Endodermal cell (in vitro differentiated cells): ENCODE measurements around the gene ADAM19. TPM values are rescaled to one million over a fixed set of nuclear protein-coding genes. Genes with fewer than 3 reads are reported as not detected.

Source experiments
- DNase-seq: peaks from one replicate; pipeline ENCODE4 v3.0.0-alpha.2; 2017
- H3K27ac ChIP-seq: 2 replicates; pipeline ENCODE4 v1.5.1; 2013; ENCODE audit warnings: mild to moderate bottlenecking, low read depth, low read length, moderate library complexity
- H3K27me3 ChIP-seq: 2 replicates; pipeline ENCODE4 v1.6.1; 2013; ENCODE audit warnings: mild to moderate bottlenecking, low read length, moderate library complexity; ENCODE audit not compliant: insufficient read depth, control insufficient read depth, poor library complexity, severe bottlenecking
- H3K36me3 ChIP-seq: 2 replicates; pipeline ENCODE4 v1.7.0; 2013; ENCODE audit warnings: mild to moderate bottlenecking, low read length, moderate library complexity; ENCODE audit not compliant: control insufficient read depth, insufficient read depth
- H3K4me1 ChIP-seq: one replicate; pipeline ENCODE4 v1.7.0; 2013; ENCODE audit warnings: low read length; ENCODE audit not compliant: control insufficient read depth, insufficient read depth
- H3K4me3 ChIP-seq: 2 replicates; pipeline ENCODE4 v1.5.1; 2013; ENCODE audit warnings: mild to moderate bottlenecking, low read length, moderate library complexity
- H3K9ac ChIP-seq: 2 replicates; pipeline ENCODE4 v1.6.1; 2013; ENCODE audit warnings: mild to moderate bottlenecking, low read length, moderate library complexity; ENCODE audit not compliant: poor library complexity, severe bottlenecking; ENCODE audit errors: extremely low read depth
- H3K9me3 ChIP-seq: 2 replicates; pipeline ENCODE4 v1.6.1; 2013; ENCODE audit warnings: mild to moderate bottlenecking, low read length, moderate library complexity; ENCODE audit not compliant: control insufficient read depth
- H3K27ac Mint-ChIP-seq: 2 replicates; pipeline ENCODE4 v1.8.0; 2020; ENCODE audit warnings: mixed read lengths
- H3K27me3 Mint-ChIP-seq: 2 replicates; pipeline ENCODE4 v1.8.0; 2021; ENCODE audit warnings: mild to moderate bottlenecking, mixed read lengths; ENCODE audit not compliant: insufficient read depth
- H3K36me3 Mint-ChIP-seq: 2 replicates; pipeline ENCODE4 v1.8.0; 2020; ENCODE audit warnings: low read depth, mixed read lengths
- H3K4me1 Mint-ChIP-seq: 2 replicates; pipeline ENCODE4 v1.8.0; 2020; ENCODE audit warnings: mixed read lengths
- H3K4me3 Mint-ChIP-seq: 2 replicates; pipeline ENCODE4 v1.8.0; 2020; ENCODE audit warnings: mild to moderate bottlenecking, moderate library complexity, mixed read lengths
- H3K9me3 Mint-ChIP-seq: 2 replicates; pipeline ENCODE4 v1.8.0; 2020; ENCODE audit warnings: mild to moderate bottlenecking, mixed read lengths
- CTCF ChIP-seq: fragments of 200-600 bp; sonication (generic); conservative IDR thresholded peaks from 2 replicates; pipeline ENCODE4 v1.5.0; 2021; ENCODE audit warnings: antibody characterized with exemption, mild to moderate bottlenecking
- WGBS, 2 experiments: methylation state at CpG; one replicate each; pipeline versions ENCODE4 v1.1.5 to v1.1.7; 2013; ENCODE audit warnings: missing lambda C conversion rate in 2 of 2, mixed read lengths in 1 of 2; ENCODE audit not compliant: insufficient coverage in 1 of 2, insufficient read length in 1 of 2; 5-methylcytosine and 5-hydroxymethylcytosine counted together
- total RNA-seq, 2 donors: library from RNA; stranded (reverse); fragmentation: NEBNext Ultra II Directional in 1 of 2; extraction: Animal tissue kit (Norgen Biotek cat#: 25700) in 1 of 2; gene quantifications; 2 replicates in 1 of 2; 3 replicates in 1 of 2; pipeline ENCODE4 v1.2.1, GENCODE V29; 2021

ADAM19 gene
- total RNA-seq, 2 donors from 2014 or later = 96.1 to 119 TPM

GRCh38 chr5:157477814-157478494 is 97.6 kb downstream of the ADAM19 start:
- no peak for DNase-seq
- H3K4me3 ChIP-seq = no peak overlapping the region
- Mint-ChIP-seq H3K9me3 (no peaks in the 10 kb centered on the region), H3K4me3 (no peak overlapping the region), H3K27me3 (no peaks in the 10 kb centered on the region), H3K4me1 (peaks cover 35% of the 10 kb centered on the region), H3K27ac (no peak overlapping the region), H3K36me3 (peaks cover 53% of the 10 kb centered on the region)
- H3K27ac ChIP-seq = no peak overlapping the region
- peaks cover 11% of the 10 kb centered on the region for H3K4me1 ChIP-seq
- TF ChIP-seq CTCF = no peak
- no peaks in the 10 kb centered on the region for H3K9me3 ChIP-seq
- no peaks in the 10 kb centered on the region for H3K27me3 ChIP-seq
- WGBS, 2 experiments = 74 to 82% methylated on average over 5 of the region's 5 CpGs
- H3K9ac ChIP-seq = no peak overlapping the region
- peaks cover 94% of the 10 kb centered on the region for H3K36me3 ChIP-seq

- Histone ChIP-seq H3K9me3 (no peaks in the 10 kb centered on the region), H3K4me1 (peaks cover 11% of the 10 kb centered on the region), H3K9ac (no peak overlapping the region), H3K36me3 (peaks cover 90% of the 10 kb centered on the region), H3K4me3 (no peak overlapping the region), H3K27me3 (no peaks in the 10 kb centered on the region), H3K27ac (no peak overlapping the region)
- DNase-seq = peak; percentile 80
- H3K9me3 Mint-ChIP-seq = no peaks in the 10 kb centered on the region
- 75 to 76% methylated on average over 3 to 7 of the region's 7 CpGs for WGBS, 2 experiments
- peaks cover 48% of the 10 kb centered on the region for H3K36me3 Mint-ChIP-seq
- no peak overlapping the region for H3K4me3 Mint-ChIP-seq
- peaks cover 35% of the 10 kb centered on the region for H3K4me1 Mint-ChIP-seq
- no peak overlapping the region for H3K27ac Mint-ChIP-seq
- TF ChIP-seq CTCF = peak; percentile 94
- no peaks in the 10 kb centered on the region for H3K27me3 Mint-ChIP-seq
These were observed 98.7 kb downstream of the ADAM19 start for GRCh38 chr5:157476702-157477408.

GRCh38 chr5:157475432-157475831 is 100.1 kb downstream of the ADAM19 start:
- Histone ChIP-seq H3K36me3 (peaks cover 81% of the 10 kb centered on the region), H3K4me3 (no peak overlapping the region), H3K27ac (no peak overlapping the region), H3K4me1 (peaks cover 11% of the 10 kb centered on the region), H3K9me3 (no peaks in the 10 kb centered on the region), H3K27me3 (no peaks in the 10 kb centered on the region), H3K9ac (no peak overlapping the region)
- H3K9me3 Mint-ChIP-seq = no peaks in the 10 kb centered on the region
- no peak overlapping the region for H3K27ac Mint-ChIP-seq
- DNase-seq = no peak
- WGBS, 2 experiments = 93 to 98% methylated on average over 3 of the region's 3 CpGs
- H3K27me3 Mint-ChIP-seq = no peaks in the 10 kb centered on the region
- peaks cover 35% of the 10 kb centered on the region for H3K4me1 Mint-ChIP-seq
- H3K4me3 Mint-ChIP-seq = no peak overlapping the region
- no peak for TF ChIP-seq CTCF
- H3K36me3 Mint-ChIP-seq = peaks cover 36% of the 10 kb centered on the region
